ENCODE data around the gene SLC9A9.
A peak's percentile ranks its signal among the peaks of the same experiment; 100 is the strongest.

SLC9A9 gene

DNA sequence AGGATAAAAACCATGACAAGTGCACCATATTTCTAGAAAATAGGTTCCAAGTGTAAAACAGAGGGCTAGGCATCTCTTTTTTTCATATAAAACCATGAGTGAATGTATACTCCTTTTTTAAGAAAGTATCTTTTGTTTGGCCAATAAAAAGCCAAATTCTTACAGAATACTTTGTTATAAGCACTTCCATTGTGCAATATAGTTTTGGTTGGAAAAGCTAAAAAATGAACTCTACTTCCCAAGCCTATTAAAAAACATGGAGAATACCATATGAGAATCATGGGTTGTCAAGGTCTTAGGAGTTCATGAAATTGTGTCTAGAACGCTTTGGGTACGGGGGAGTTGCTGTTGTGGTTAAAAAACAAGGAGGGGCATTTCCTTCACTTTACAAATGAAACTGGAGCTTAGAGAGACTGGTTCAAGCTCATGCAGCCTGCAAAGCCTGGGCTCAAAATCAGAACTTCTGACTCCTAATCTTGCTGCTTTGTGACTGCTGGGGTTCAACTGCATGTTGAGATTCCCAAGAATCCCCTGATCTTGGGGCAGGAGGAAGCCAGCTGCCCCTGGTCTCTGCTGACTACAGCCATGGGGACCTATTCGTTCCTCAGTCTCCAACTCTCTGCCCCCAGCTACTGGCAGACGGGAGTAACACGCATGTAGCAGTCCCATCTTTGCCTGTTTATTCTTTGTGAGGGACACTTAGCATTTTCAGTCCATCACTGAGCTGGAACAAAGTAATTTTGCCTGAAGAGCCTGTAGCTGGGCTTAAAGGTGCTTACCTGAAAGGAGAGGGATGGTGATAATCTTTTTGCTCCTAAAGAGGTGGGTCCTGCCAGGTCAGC, 499.6 kb downstream of the SLC9A9 start:
- no peak for DNase-seq

DNA sequence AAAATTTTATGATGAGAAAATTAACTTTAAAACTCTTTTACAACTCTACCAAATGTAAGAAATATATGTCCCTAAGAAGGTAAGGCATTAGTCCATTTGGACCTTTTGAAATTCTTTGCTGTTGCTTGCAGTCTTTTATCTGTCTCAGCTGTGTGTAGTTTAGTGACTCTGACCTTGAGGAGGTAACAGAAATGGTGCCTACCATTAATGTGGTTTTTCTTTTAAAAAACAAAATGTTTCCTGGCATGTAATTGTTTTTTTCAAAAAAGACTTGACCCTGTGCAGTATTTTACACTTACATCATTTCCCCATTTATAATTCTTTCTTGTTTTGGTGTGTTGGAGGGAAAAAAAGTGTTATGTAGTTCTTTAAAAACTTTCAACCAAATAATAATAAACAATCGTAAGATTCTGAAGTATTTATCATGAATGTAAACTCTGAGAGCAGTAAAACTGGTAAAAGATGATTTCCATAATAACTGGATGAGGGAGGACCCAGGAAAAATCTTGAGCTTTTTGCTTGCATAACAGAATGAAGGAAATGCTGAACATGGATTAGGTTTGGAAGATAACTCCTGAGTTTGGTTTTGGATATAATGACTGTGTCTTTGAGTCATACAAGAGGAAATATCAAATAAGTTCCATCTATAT, 503.6 kb downstream of the SLC9A9 start:
- no peak for DNase-seq

DNA sequence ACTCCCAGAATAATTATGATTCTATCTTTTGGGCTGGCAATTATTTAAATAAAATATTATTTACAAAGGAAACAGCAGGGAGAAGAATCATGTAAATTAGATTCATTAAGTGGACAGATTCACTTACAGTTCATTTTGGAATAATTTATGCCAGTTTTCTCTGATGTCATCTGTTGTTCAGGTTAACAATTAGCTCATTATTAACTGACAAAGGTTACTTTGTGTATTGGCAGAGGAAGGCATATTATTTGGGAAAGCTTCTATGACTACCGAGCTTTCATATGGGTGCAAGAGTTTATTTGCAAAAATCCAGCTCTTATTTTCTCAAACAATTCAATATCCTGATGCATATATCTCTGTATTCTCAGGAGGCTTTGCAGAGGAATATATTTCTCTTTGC, 504.3 kb downstream of the SLC9A9 start:
- DNase-seq, result no peak

DNA sequence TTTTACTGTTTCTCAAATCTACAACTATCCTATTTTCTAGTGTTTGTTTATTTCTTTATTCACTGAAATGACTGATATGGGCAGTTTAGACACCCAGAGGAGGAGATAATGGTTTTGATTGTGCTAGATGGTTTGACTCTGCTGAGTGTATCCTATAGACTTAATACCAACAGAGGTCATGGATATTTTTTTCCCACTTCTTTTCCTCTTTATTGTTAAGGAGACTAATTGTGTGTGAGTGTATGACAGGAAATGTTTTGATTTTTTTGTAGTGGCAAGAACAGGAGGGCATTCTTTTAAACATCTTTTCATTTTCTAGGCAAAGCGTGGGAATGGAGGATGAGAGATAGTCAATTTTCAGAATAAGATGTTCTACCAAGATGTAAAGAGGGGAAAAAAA, 505.2 kb downstream of the SLC9A9 start:
- no peak for DNase-seq

DNA sequence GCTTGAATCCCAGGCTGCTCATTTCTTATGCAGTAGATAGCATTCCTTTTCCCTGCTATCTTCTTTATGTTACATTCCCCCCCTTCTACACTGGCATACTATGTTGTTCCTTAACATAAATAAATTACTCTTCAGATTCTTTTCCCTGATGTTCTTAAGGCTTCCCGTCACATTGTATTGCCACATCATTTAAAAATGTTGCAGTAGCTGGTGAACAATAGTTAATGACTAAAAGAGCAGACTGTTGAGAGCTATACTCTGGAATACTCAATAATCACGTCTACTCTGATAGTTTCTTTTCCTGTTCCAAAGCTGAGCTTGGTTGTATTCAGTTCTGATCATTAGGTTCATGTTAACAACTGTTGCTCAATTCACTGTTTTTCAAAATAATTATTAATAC, 508.8 kb downstream of the SLC9A9 start:
- no peak for DNase-seq

DNA sequence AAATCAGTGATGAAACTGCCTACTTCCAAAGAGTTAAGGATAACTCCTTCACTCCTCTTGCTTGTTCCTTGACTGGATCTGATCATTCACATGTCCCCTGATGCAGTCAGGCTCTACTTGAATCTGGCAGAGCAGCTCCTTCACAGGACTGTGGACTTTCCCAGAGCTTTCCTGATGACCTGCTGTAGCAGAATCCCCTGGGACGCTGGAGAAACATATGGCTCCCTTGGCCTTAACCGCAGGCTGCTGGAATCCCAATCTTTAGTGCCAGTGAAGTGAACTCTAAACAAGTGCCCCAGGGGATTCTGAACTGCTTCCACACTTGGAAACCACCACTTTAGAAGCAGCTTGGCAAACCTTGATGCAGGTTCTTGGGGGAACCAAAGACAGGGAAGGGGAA, 510.9 kb downstream of the SLC9A9 start:
- no peak for DNase-seq

DNA sequence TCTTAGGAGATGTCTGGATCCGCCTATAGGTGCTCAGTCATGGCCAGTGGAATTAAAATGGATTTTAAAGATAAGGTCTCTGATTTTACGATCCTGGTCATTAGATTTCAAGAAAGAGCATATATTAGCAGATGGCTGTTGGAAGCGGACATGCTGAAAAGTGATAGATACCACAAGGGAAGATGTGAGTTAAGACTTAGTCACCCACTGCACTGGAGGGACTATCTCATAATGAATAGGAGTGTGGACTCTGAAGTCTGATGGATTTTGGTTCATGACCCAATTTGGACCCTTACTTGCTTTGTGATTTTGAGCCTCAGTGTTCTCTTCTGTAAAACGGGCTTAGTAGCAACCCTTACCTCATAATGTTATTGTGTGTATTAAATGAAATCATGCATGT, 514.0 kb downstream of the SLC9A9 start:
- DNase-seq, result no peak

DNA sequence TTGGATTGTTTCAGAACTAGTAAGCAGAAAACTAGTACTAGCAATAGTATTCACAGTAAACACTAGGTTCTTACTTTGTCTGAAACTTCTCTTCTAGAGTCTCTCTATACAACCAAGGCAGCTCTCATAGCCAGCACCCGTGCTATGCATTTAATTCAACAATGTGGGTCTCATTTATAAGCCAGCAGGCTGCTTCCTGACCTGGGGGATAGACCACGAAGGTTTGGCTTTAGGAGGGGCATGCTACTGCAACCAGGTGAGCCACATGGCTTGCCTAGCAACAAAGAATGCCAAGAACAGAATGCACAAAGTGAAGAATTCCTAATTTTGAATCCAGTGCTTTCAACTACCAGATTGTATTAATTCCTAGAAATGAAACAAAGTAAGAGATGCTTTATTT, 514.9 kb downstream of the SLC9A9 start:
- DNase-seq, result no peak

DNA sequence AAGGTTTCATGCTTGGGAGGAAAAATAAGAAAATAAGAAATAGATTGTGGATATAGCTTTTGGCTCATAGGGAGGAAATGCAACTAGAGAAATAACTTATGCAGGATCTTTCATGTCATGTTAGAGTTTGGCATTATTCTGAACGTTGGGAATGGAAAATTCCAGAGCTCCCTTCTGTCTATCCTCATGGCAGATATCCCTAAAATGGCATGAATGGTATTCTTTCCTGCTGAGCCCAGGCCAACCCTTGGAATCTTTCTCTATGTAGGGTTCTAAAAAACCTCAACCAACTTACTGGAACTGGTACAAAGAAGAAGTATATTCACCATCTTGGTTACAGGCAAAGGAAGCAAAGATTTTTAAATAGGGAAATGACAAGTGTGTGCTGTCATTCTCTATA, 516.2 kb downstream of the SLC9A9 start:
- no peak for DNase-seq

DNA sequence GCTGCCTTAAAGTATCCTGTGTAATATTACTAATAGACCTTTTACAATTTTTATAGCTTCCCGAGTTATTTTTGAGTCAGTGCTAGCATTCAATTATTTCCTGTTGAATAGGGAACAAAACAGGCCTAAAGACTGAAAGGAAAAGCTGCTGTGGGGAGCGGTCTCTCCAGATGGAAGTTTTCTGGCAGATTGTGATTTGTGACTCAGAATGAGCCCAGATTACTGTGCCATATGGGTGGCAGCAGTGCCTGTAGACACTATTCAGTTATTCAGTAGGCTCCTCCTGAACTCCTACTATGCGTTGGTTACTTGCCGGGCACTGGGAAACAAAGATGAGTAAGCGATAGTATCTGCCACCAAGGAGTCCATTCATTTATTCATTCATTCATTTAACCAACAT, 516.9 kb downstream of the SLC9A9 start:
- peak in 1 of 14 donors; percentile 17 for DNase-seq

DNA sequence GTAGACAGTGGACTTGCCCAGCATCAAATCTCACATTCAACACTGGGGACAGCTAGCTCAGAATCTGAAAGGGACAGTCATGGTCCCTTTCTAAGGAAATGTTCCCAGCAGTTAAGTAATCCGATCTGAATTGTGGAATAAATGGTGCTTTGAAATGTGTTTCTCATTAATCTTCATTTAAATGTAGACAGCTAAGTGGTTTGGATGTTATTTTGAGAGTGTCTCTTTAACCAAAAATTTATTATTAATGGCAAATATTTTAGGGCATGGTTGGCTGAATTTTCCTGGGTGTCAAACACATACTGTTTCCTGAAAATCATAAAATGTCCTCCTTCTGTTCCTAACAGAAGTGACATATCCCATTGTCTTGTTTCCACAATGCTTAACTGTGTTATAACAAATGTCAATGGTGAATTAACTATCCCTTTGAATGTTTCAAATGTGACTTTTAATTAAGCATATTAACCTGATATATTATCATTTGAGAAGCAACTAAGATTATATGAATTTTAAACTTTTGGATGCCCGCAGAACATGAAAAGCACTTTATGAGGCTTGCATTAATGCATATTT, 517.9 kb downstream of the SLC9A9 start:
- no peak for DNase-seq

DNA sequence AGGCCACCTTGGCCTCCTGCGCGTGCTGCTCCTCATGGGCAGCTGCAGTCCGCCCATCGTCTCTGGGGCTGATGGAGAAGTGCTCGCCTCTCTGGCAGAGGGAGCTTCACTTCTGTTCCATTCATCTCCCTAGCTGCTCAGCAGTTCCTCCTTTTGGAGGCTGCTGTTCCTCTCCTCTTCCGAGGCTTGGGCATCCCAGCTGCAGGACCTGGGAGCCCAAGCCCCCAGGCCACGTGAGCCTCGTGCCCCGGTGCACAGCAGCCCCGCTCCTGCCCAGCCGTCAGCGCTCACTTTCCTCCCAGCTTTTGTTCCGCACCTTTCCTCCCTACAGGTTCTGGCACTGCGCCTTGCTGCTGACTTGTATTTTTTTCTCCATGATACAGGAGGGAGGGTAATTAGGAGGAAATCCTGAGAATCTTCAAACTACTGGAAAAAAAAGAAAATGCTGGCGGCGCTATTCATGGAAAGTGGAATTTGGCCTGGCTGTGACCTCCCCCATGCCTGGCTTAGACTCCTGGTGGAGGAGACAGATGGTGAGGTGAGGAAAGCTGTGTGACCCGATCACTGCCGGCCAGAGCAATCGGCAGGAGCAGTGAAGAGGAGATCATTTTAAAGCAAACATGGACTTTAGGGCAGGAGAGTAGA, 518.6 kb downstream of the SLC9A9 start:
- peak in 1 of 14 donors; percentile 42 for DNase-seq

DNA sequence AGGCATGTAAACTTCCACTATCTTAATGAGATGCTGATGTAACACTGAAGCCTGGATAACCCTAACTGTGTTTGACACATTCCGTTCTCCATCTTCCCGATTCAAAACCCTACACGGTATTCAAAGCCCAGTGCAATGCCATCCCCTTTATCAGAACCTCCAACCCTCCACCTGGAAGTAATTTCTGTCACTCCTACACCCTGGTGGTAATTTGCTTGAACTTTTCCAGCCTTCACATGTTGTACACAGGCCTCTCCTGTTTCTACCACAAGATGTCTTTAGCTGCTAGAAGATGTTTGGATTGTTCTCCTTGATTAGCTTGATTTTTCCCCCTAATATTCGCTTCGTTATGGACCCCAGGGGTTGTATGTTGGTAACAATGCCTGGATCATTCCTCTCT, 519.8 kb downstream of the SLC9A9 start:
- no peak for DNase-seq

DNA sequence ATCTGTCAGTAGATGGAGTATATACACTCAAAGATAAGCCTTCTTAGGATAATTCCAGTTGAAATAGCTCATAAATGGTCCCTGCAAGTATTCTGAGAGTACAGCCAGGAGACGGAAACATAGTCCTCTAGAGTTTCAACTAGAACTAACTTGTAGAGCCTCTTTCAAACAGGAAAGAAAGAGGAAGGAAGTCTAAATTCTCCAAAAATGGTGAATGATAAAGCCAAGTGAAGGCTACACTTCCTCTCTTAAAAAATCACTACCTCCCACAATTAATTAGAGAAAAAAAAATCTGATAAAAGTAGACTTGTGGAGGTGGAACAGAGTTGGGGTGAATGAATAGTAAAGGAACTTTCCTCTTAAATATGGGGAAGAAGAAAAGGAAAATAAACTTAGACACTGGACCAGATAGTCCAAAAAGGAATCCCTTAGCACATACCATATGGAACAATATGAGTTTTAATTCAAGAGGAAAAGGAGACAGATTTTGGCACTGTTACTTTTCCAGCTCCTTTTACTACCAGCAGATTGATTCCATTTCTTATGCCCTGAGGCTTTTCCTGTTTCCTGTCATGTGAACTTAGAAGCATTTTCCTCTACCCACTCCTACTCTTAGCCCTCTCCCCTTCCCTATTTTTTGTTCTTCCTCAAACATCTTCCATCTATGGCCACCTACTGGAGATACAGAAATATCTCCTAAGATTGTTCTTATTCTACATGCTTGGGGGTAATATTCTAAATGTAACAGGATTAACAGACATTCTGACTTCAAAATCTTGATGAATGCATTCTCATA, 521.1 kb downstream of the SLC9A9 start:
- no peak for DNase-seq

DNA sequence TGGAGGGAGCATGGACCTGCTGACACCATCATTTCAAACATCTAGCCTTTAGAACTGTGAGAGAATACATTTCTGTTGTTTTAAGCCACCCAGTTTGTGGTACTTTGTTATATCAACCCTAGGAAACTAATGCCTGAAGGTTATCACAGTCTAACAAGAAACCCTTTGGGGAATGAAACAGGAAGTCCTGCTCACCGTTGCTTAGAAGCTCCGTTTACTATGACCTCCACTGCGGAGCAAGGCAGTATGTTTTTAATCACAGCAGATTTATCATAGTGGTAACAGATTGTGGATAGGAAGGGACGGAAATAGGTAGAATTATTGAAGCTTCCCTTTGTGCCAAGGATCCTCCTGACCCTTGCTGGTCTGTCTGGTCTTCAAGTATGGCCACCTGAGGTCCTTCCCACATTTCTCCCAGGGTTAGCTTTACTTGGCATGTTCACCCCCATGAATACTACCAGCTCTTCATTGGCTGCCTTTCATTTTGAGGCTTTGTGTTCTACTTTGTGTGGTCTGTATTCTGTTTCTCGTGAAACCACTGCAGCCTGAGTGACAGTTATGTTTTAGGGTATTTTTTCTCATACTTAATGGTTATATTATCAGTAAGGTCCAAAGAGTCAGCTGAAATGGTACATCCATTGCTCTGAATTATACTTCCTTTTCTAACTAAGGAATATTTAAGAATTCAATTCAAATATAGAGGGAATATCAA, 527.1 kb downstream of the SLC9A9 start:
- no peak for DNase-seq

DNA sequence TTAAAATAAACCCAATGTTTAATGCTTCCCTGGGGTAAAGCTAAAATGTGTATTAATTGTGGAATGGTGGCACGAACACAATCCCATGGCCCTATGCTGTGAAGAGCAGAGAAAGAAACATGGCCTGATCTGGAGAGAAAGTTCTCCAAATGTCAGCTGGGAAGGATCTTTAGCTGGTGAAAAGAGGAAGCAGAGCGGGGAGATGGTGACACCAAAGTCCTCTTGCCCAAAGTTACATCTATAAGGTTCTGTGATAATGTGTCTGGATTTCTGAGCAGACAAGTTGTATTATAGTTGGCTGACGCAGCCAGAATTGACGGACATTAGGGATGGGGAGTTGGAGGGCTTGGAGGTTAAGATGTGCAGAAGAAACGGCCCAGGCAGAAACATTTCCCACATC, 532.5 kb downstream of the SLC9A9 start:
- no peak for DNase-seq

DNA sequence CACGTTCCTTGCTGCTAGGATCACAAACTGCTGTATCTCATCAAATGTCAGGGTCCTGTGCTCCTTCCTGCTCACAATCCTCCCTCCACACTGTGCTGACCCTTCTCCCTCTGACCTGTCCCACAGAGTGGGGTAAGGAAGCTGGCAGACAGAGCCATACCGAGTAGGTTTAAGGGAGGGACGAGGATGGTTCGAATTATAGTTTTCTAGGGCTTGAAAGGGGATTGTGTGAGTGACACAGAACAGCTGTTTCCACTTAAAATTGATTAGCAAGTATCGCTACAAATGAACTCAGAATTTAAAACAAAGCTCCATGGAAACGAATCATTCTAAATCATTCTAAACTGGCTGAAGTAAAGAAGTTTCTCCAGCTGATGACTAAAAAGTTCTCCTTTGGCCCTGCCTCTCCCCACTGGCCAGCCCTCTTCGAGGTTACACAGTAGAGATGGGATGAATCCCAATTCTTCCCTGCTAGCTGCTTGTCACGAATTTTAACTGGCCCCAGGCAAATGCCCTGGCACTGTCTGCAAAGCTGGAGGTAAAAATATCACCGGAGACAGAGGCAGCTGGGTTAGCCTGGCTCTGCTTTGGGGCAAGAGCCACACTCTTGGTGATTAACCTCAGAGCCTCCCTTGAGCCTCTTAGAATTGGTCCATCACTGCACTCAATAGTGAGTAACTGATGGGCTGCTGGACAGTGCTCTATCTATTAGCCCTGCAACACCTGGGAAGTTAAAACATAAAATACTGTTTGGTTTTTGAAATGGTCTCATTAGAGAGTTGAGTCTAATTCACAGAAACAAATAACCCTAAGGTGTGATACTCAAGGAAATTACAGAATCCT, 533.8 kb downstream of the SLC9A9 start:
- no peak for DNase-seq

DNA sequence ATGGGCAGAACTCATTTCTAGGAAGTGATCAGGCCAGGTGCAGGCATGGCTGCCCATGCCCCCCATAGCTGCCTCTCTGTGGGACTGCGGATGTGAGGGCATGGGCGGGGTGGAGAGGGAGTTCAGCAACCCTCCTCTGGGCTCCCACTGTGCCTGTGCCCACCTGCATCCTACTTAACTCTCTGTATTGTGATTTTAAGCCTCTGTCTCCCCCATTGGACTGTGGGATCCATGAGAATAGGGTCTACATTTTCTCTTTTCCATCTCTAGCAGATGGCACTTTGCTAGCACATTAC, 534.4 kb downstream of the SLC9A9 start:
- DNase-seq, result no peak

DNA sequence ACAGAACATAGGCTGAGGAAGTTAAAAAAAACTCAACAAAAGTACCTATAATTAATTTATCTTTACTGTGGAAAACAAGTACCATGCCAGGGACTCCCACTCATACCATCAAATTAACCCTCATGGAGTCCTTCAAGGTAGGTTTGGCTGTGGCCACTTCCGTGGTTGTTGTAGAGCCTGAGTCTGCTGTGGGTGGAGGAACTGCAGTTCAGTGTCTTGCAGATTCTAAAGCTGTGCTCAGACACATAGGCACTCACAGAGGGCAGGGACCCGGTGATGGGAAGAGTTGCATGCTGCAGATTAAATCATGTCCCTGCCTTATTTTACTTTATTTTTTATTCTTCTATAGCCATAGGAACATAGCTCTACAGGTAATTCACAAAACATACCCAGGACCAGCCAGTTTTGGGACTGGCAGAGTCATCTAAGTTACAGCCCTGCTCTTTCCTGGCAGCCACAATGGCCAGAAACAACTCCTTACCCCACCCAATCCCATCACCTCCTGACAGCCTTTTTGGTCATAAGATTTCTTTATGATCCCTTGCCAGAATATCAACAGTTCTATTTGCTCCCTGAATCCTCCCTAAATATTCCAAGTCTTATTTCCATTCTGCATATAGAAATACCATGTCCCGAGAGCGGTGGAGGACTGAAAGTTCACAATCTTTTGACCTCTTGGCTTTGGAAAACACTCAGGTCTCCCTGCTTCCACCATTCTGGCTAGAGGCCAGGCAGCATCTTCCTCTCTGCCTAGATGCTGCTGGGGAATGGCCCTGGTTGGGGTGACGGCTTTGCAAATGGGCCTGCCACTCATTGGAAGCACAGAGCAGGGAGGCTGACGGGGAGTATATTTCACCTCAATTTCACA, 535.0 kb downstream of the SLC9A9 start:
- no peak for DNase-seq

DNA sequence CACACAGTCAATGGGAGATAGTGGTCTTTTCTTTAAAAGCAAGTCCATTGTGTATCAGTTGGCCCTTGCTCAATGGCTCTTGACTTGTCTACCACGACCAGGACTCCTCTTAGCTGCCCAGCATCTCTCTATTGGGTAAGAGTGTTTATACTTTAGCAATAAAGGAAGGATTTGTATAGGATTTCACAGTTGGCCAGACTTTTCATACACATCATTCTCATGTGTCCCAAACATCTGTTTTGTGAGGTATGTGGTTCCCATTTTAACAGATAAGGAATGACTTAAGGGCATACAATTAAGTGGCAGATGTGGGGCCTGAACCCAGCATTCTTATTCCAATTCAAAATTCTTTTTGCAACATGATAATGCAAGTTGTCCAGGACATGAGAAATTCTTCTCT, 537.2 kb downstream of the SLC9A9 start:
- DNase-seq, result no peak

Data from C1 segment of cervical spinal cord (tissue), 14 donors.